NT2/D1 (cell line): ENCODE data around the gene NCS1.

Source experiments
- SUZ12 ChIP-seq: IDR thresholded peaks from 2 replicates; pipeline ENCODE4 v1.6.1; 2011; ENCODE audit not compliant: insufficient read length, insufficient read depth; ENCODE audit errors: extremely low read depth
- YY1 ChIP-seq: IDR thresholded peaks from 2 replicates; pipeline ENCODE4 v1.6.1; 2011; ENCODE audit not compliant: insufficient read length, insufficient read depth
- ZNF274 ChIP-seq: IDR thresholded peaks from 2 replicates; pipeline ENCODE4 v1.6.1; 2011; ENCODE audit warnings: mild to moderate bottlenecking, low read depth, low read length

DNA sequence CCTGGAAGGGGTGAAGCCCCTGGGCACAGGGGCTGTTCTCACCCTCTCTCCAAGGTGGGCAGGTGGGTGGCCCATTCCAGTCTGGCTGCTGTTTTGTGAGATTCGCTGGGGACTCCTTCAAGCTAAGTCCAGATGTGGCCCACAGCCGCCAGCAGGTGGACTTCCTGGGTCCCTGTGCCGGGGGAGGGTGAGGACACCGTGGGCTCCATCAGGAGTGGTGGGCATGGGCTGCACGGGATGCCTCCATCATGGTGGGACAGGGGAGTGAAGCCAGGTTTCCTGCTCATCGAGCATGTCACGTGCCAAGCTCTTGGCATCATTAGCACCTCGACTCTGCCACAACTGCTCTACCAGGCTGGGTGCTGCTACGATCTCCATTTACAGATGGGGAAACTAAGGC is 1.8 kb downstream of the NCS1 start:
- TF ChIP-seq YY1 (no peak), SUZ12 (no peak), ZNF274 (no peak)
